ENCODE measurements around the gene NOTCH4. TPM values are rescaled to one million over a fixed set of nuclear protein-coding genes. Genes with fewer than 3 reads are reported as not detected.

The NOTCH4 gene
- total RNA-seq, 5 donors from 2014 or later (not counting 1 experiment from before 2014, with no cell fraction given) = 0.70 to 1.7 (median 1.1) TPM

GRCh38 chr6:32146687-32147086 lies 77.2 kb downstream of the NOTCH4 start:
- WGBS (ENCODE audit: insufficient coverage) = 68% methylated on average over 4 of the region's 4 CpGs

GRCh38 chr6:32146287-32146686 lies 77.6 kb downstream of the NOTCH4 start:
- Mint-ChIP-seq H3K4me1 (peaks cover 28 to 34% (median 31%) of the 10 kb centered on the region in 3 donors), H3K27ac (no peak overlapping the region), H3K36me3 (no peaks in the 10 kb centered on the region), H3K27me3 (peaks cover 6 to 42% of the 10 kb centered on the region in 2 donors), H3K4me3 (no peak overlapping the region), H3K9me3 (no peaks in the 10 kb centered on the region)
- Histone ChIP-seq H3K4me3 (ENCODE audit: control insufficient read depth in 1 of 2, extremely low read depth in 1 of 2, low read length in 1 of 2) (no peak overlapping the region), H3K9me3 (no peaks in the 10 kb centered on the region), H3K4me1 (ENCODE audit: control insufficient read depth in 1 of 2, extremely low read depth in 1 of 2, insufficient read depth in 2 of 2, low read length in 2 of 2) (peaks cover 0 to 31% of the 10 kb centered on the region in 2 experiments), H3K36me3 (ENCODE audit: control insufficient read depth in 2 of 2, extremely low read depth in 1 of 2, insufficient read depth in 1 of 2, low read length in 1 of 2) (no peaks in the 10 kb centered on the region), H3K27ac (ENCODE audit: low read length) (no peak overlapping the region), H3K27me3 (replicated peaks in 1 of 2; ENCODE audit: control insufficient read depth in 2 of 2, extremely low read depth in 1 of 2, insufficient read depth in 2 of 2, low read length in 1 of 2) (peaks cover 5 to 36% of the 10 kb centered on the region in 2 experiments)
- ChIA-PET POLR2A (no interaction called here), CTCF (no interaction called here)
- WGBS (ENCODE audit: insufficient coverage) = 100% methylated on average over 1 of the region's 1 CpG
- DNase-seq = no peak
- ATAC-seq (replicated peaks in 1 of 4) = no peak

More at GRCh38 chr6:32146687-32147086, 77.2 kb downstream of the NOTCH4 start:
- no peaks in the 10 kb centered on the region for H3K9me3 Mint-ChIP-seq
- H3K36me3 Mint-ChIP-seq = no peaks in the 10 kb centered on the region
- H3K27ac Mint-ChIP-seq = no peak overlapping the region
- H3K27me3 Mint-ChIP-seq = peaks cover 6 to 40% of the 10 kb centered on the region in 2 donors
- H3K27me3 ChIP-seq (replicated peaks in 1 of 2; ENCODE audit: control insufficient read depth in 2 of 2, extremely low read depth in 1 of 2, insufficient read depth in 2 of 2, low read length in 1 of 2) = peaks cover 5 to 38% of the 10 kb centered on the region in 2 experiments
- no peak overlapping the region for H3K4me3 Mint-ChIP-seq
- H3K4me3 ChIP-seq (ENCODE audit: control insufficient read depth in 1 of 2, extremely low read depth in 1 of 2, low read length in 1 of 2) = no peak overlapping the region
- POLR2A ChIA-PET = no interaction called here
- H3K9me3 ChIP-seq = no peaks in the 10 kb centered on the region
- CTCF ChIA-PET = no interaction called here
- DNase-seq = no peak
- peaks cover 29 to 36% (median 35%) of the 10 kb centered on the region in 3 donors for H3K4me1 Mint-ChIP-seq
- ATAC-seq (replicated peaks in 1 of 4) = no peak
- H3K27ac ChIP-seq (ENCODE audit: low read length) = no peak overlapping the region
- H3K4me1 ChIP-seq (ENCODE audit: control insufficient read depth in 1 of 2, extremely low read depth in 1 of 2, insufficient read depth in 2 of 2, low read length in 2 of 2) = peaks cover 0 to 35% of the 10 kb centered on the region in 2 experiments
- no peaks in the 10 kb centered on the region for H3K36me3 ChIP-seq (ENCODE audit: control insufficient read depth in 2 of 2, extremely low read depth in 1 of 2, insufficient read depth in 1 of 2, low read length in 1 of 2)

Other genes starting within 250 kb of the NOTCH4 start
- 10 to 100 TPM in 1 of 5 donors, 1 to 10 TPM in 4; 3.5 to 11.6 (median 6.1) TPM for gene C4A, start 242.0 kb downstream of the NOTCH4 start, total RNA-seq
- 1 to 10 TPM; 5.5 to 8.4 (median 7.5) TPM for gene C4B, start 209.3 kb downstream of the NOTCH4 start, total RNA-seq
- gene CYP21A2, start 185.7 kb downstream of the NOTCH4 start, total RNA-seq = 1 to 10 TPM in 3 of 5 donors, under 1 TPM in 2; 0.43 to 2.2 (median 1.6) TPM
- gene TNXB, start 114.7 kb downstream of the NOTCH4 start, total RNA-seq = 10 to 100 TPM in 4 of 5 donors, 1 to 10 TPM in 1; 8.0 to 20.9 (median 15.4) TPM
- 100 to 1,000 TPM; 106 to 151 (median 145) TPM for gene ATF6B, start 95.8 kb downstream of the NOTCH4 start, total RNA-seq
- gene FKBPL, start 93.8 kb downstream of the NOTCH4 start, total RNA-seq = 1 to 10 TPM in 4 of 5 donors, under 1 TPM in 1; 0.83 to 3.7 (median 1.5) TPM
- gene PRRT1, start 72.1 kb downstream of the NOTCH4 start, total RNA-seq = 1 to 10 TPM; 1.7 to 3.3 (median 2.3) TPM
- 10 to 100 TPM; 11.2 to 25.6 (median 19.3) TPM for gene PPT2, start 69.9 kb downstream of the NOTCH4 start, total RNA-seq
- gene EGFL8, start 59.5 kb downstream of the NOTCH4 start, total RNA-seq = 10 to 100 TPM; 13.9 to 18.9 (median 16.9) TPM
- gene AGPAT1, start 48.0 kb downstream of the NOTCH4 start, total RNA-seq = 10 to 100 TPM; 23.5 to 34.6 (median 31.0) TPM
- gene RNF5, start 45.7 kb downstream of the NOTCH4 start, total RNA-seq = 10 to 100 TPM; 23.6 to 49.3 (median 44.6) TPM
- 10 to 100 TPM; 42.6 to 81.4 (median 67.7) TPM for gene AGER, start 39.8 kb downstream of the NOTCH4 start, total RNA-seq
- gene PBX2, start 33.9 kb downstream of the NOTCH4 start, total RNA-seq = 100 to 1,000 TPM; 124 to 171 (median 148) TPM
- gene GPSM3, start 31.4 kb downstream of the NOTCH4 start, total RNA-seq = 100 to 1,000 TPM; 267 to 311 (median 274) TPM
- not detected for gene TSBP1, start 147.8 kb upstream of the NOTCH4 start, total RNA-seq
- gene BTNL2, start 183.1 kb upstream of the NOTCH4 start, total RNA-seq = not detected
- gene HLA-DRA, start 215.8 kb upstream of the NOTCH4 start, total RNA-seq = 100 to 1,000 TPM in 1 of 5 donors, 10 to 100 TPM in 4; 41.1 to 131 (median 47.9) TPM